ENCODE data around the gene PAWR. TPM values are rescaled to one million over a fixed set of nuclear protein-coding genes. Genes with fewer than 3 reads are reported as not detected.
"Not testable (repeated sequence)": the region's sequence is repeated elsewhere in the genome, so short reads cannot be mapped to it uniquely, and the experiment has no call there.

The PAWR gene
- total RNA-seq, 5 donors from 2014 or later (not counting 1 experiment from before 2014, with no cell fraction given) = 0.98 to 8.2 (median 6.1) TPM

DNA sequence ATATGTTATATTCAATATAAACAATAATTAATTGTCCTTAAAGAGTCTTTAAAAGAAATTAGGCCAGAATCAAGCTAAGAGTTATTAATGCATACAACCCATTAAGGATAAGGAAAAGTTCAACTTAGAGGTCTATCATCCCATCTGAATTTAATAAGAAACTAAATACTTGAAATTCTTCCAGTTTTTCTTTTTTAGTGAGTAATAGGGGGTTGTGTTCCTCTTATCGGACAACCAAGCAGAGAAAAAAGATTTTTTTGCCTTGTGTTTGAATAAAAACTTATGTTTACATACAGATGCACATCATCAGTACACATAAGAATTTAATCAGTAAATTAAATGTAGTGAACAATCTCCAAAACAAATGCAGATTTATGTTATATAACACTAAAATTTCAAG lies 32.5 kb downstream of the PAWR start:
- H3K4me3 ChIP-seq (ENCODE audit: control insufficient read depth in 1 of 2, extremely low read depth in 1 of 2, low read length in 1 of 2) = no peak overlapping the region

DNA sequence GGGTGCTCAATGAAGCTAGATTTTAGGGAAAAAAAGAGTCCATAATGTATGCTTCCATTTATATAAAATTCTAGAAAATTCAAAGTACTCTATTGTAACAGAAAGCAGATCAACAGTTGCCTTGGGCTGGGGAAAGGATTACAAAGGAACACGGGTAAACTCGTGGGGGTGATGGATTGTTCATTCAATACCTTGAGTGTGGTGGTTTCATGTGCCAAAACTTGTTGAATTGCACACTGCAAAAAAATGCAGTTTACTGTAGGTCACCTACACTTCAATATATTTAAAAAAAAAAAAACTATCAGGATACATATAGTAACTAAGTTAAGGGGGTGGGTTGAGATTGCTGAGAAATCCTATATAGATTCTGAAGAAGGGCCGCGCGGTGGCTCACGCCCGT lies 33.6 kb downstream of the PAWR start:
- 100% methylated on average over 2 of the region's 7 CpGs for WGBS (ENCODE audit: insufficient coverage)
- Mint-ChIP-seq H3K4me1 (peaks cover 0 to under 1% (median 0%) of the 10 kb centered on the region in 3 donors), H3K27me3 (no peaks in the 10 kb centered on the region)

More for the DNA sequence above, 32.5 kb downstream of the PAWR start:
- no peak for ATAC-seq (replicated peaks in 1 of 4)
- Histone ChIP-seq H3K27me3 (replicated peaks in 1 of 2; ENCODE audit: control insufficient read depth in 2 of 2, extremely low read depth in 1 of 2, insufficient read depth in 2 of 2, low read length in 1 of 2) (no peaks in the 10 kb centered on the region), H3K36me3 (ENCODE audit: control insufficient read depth in 2 of 2, extremely low read depth in 1 of 2, insufficient read depth in 1 of 2, low read length in 1 of 2) (no peaks in the 10 kb centered on the region), H3K9me3 (no peaks in the 10 kb centered on the region), H3K27ac (ENCODE audit: low read length) (no peak overlapping the region), H3K4me1 (ENCODE audit: control insufficient read depth in 1 of 2, extremely low read depth in 1 of 2, insufficient read depth in 2 of 2, low read length in 2 of 2) (no peaks in the 10 kb centered on the region)
- no peak for DNase-seq
- WGBS (ENCODE audit: insufficient coverage) = no CpG with 5 or more reads among the region's 1 CpG
- POLR2A ChIA-PET = interaction anchor here in 1 of 2 donors (0.6 kb wide), 1 partner anchor 562 kb away, joined by 3 read pairs; no protein-coding TSS in a partner anchor
- no peaks in the 10 kb centered on the region for H3K36me3 Mint-ChIP-seq
- H3K9me3 Mint-ChIP-seq = no peaks in the 10 kb centered on the region
- no peaks in the 10 kb centered on the region for H3K27me3 Mint-ChIP-seq
- CTCF ChIA-PET = interaction anchor here in 1 of 2 donors (0.6 kb wide), 1 partner anchor 66 kb away, joined by 3 read pairs; no protein-coding TSS in a partner anchor
- no peak overlapping the region for H3K27ac Mint-ChIP-seq
- peaks cover 0 to 6% (median 0%) of the 10 kb centered on the region in 3 donors for H3K4me1 Mint-ChIP-seq
- no peak overlapping the region for H3K4me3 Mint-ChIP-seq

DNA sequence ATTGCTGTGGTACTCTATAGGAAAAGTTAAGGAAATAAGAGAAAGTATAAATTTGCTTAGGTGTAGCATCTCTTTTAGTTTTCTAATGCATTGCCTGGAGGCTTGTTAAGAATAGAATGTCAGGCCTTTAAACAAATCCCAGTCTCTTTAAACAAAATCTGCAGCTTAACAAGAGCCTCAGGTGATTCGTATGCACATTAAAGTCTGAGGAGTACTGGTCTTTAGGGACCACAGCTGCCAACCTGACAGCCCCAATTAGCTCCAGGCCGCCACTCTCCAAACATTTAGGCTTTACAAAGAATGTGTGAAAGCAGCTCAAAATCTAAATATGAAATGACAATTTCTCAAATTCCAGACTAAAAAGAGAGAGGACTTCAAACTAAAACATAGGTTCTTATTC lies 35.7 kb downstream of the PAWR start:
- H3K4me3 Mint-ChIP-seq = no peak overlapping the region
- H3K27ac Mint-ChIP-seq = no peak overlapping the region
- DNase-seq (no peak), ATAC-seq (replicated peaks in 1 of 4) (no peak)
- ChIA-PET CTCF (no interaction called here), POLR2A (no interaction called here)
- no peaks in the 10 kb centered on the region for H3K27me3 Mint-ChIP-seq
- H3K9me3 Mint-ChIP-seq = no peaks in the 10 kb centered on the region
- Histone ChIP-seq H3K27me3 (replicated peaks in 1 of 2; ENCODE audit: control insufficient read depth in 2 of 2, extremely low read depth in 1 of 2, insufficient read depth in 2 of 2, low read length in 1 of 2) (no peaks in the 10 kb centered on the region), H3K4me1 (ENCODE audit: control insufficient read depth in 1 of 2, extremely low read depth in 1 of 2, insufficient read depth in 2 of 2, low read length in 2 of 2) (no peaks in the 10 kb centered on the region), H3K27ac (ENCODE audit: low read length) (no peak overlapping the region), H3K9me3 (no peaks in the 10 kb centered on the region), H3K36me3 (ENCODE audit: control insufficient read depth in 2 of 2, extremely low read depth in 1 of 2, insufficient read depth in 1 of 2, low read length in 1 of 2) (no peaks in the 10 kb centered on the region), H3K4me3 (ENCODE audit: control insufficient read depth in 1 of 2, extremely low read depth in 1 of 2, low read length in 1 of 2) (no peak overlapping the region)
- 60% methylated on average over 1 of the region's 2 CpGs for WGBS (ENCODE audit: insufficient coverage)
- no peaks in the 10 kb centered on the region for H3K4me1 Mint-ChIP-seq
- no peaks in the 10 kb centered on the region for H3K36me3 Mint-ChIP-seq

More for the DNA sequence above, 33.6 kb downstream of the PAWR start:
- Histone ChIP-seq H3K27me3 (replicated peaks in 1 of 2; ENCODE audit: control insufficient read depth in 2 of 2, extremely low read depth in 1 of 2, insufficient read depth in 2 of 2, low read length in 1 of 2) (no peaks in the 10 kb centered on the region), H3K9me3 (no peaks in the 10 kb centered on the region), H3K27ac (ENCODE audit: low read length) (no peak overlapping the region), H3K36me3 (ENCODE audit: control insufficient read depth in 2 of 2, extremely low read depth in 1 of 2, insufficient read depth in 1 of 2, low read length in 1 of 2) (no peaks in the 10 kb centered on the region), H3K4me3 (ENCODE audit: control insufficient read depth in 1 of 2, extremely low read depth in 1 of 2, low read length in 1 of 2) (no peak overlapping the region), H3K4me1 (ENCODE audit: control insufficient read depth in 1 of 2, extremely low read depth in 1 of 2, insufficient read depth in 2 of 2, low read length in 2 of 2) (no peaks in the 10 kb centered on the region)
- Mint-ChIP-seq H3K27ac (no peak overlapping the region), H3K4me3 (no peak overlapping the region), H3K36me3 (no peaks in the 10 kb centered on the region), H3K9me3 (no peaks in the 10 kb centered on the region)
- DNase-seq (no peak), ATAC-seq (replicated peaks in 1 of 4) (no peak)
- CTCF ChIA-PET = no interaction called here
- POLR2A ChIA-PET = no interaction called here

DNA sequence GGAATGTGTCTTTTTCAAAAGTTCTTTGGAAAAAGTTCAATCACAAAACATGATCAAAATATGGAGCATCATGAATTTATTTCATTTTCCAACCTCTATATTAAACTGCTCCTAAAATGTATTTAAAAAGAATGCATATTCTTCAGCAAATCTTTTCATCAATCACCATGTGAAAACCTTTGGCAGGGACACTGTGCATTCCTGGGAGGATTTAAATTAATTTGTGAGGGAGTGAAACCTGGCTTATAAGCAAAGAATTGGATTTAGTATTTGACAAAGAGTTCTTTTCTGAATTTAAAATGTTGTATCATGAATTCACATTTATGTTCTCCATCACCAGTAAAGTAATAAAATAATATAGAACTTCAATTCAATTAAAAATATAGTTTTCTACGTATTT lies 38.2 kb downstream of the PAWR start:
- Histone ChIP-seq H3K27me3 (replicated peaks in 1 of 2; ENCODE audit: control insufficient read depth in 2 of 2, extremely low read depth in 1 of 2, insufficient read depth in 2 of 2, low read length in 1 of 2) (no peaks in the 10 kb centered on the region), H3K36me3 (ENCODE audit: control insufficient read depth in 2 of 2, extremely low read depth in 1 of 2, insufficient read depth in 1 of 2, low read length in 1 of 2) (no peaks in the 10 kb centered on the region), H3K4me3 (ENCODE audit: control insufficient read depth in 1 of 2, extremely low read depth in 1 of 2, low read length in 1 of 2) (no peak overlapping the region), H3K9me3 (no peaks in the 10 kb centered on the region), H3K4me1 (ENCODE audit: control insufficient read depth in 1 of 2, extremely low read depth in 1 of 2, insufficient read depth in 2 of 2, low read length in 2 of 2) (no peaks in the 10 kb centered on the region), H3K27ac (ENCODE audit: low read length) (no peak overlapping the region)
- ChIA-PET CTCF (no interaction called here), POLR2A (interaction anchor here in 1 of 2 donors (0.6 kb wide), 1 partner anchor 30 kb away, joined by 3 read pairs; no protein-coding TSS in a partner anchor)
- Mint-ChIP-seq H3K36me3 (no peaks in the 10 kb centered on the region), H3K27ac (no peak overlapping the region), H3K4me3 (no peak overlapping the region), H3K4me1 (no peaks in the 10 kb centered on the region), H3K27me3 (no peaks in the 10 kb centered on the region), H3K9me3 (no peaks in the 10 kb centered on the region)
- DNase-seq (no peak), ATAC-seq (replicated peaks in 1 of 4) (no peak)
- no CpG with 5 or more reads among the region's 1 CpG for WGBS (ENCODE audit: insufficient coverage)

DNA sequence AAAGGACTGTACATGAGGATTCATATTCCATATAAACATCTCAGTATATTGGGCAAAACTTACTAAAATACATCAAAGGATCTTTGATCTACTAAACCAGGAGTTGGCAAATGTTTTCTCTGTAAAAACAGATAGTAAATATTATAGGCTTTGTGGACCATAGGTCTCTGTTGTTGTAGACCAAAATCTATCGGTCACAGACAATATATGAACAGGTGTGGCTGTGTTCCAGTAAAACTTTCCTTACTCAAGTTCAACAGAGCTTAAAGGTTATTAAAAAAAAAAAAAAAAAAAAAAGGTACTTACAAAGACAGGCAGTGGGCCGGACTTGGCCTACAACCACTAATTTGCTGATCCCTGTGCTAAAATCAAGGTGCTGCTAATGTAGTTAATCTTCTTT lies 40.3 kb downstream of the PAWR start:
- no peak for ATAC-seq (replicated peaks in 1 of 4)
- WGBS (ENCODE audit: insufficient coverage) = no CpG with 5 or more reads among the region's 2 CpGs
- ChIA-PET POLR2A (no interaction called here), CTCF (no interaction called here)
- no peak overlapping the region for H3K4me3 Mint-ChIP-seq
- no peak overlapping the region for H3K27ac ChIP-seq (ENCODE audit: low read length)
- H3K9me3 Mint-ChIP-seq = no peaks in the 10 kb centered on the region
- H3K27ac Mint-ChIP-seq = no peak overlapping the region
- H3K4me1 Mint-ChIP-seq = no peaks in the 10 kb centered on the region
- no peaks in the 10 kb centered on the region for H3K4me1 ChIP-seq (ENCODE audit: control insufficient read depth in 1 of 2, extremely low read depth in 1 of 2, insufficient read depth in 2 of 2, low read length in 2 of 2)
- no peak for DNase-seq
- no peaks in the 10 kb centered on the region for H3K27me3 Mint-ChIP-seq
- no peaks in the 10 kb centered on the region for H3K9me3 ChIP-seq
- H3K27me3 ChIP-seq (replicated peaks in 1 of 2; ENCODE audit: control insufficient read depth in 2 of 2, extremely low read depth in 1 of 2, insufficient read depth in 2 of 2, low read length in 1 of 2) = no peaks in the 10 kb centered on the region
- H3K4me3 ChIP-seq (ENCODE audit: control insufficient read depth in 1 of 2, extremely low read depth in 1 of 2, low read length in 1 of 2) = no peak overlapping the region
- H3K36me3 Mint-ChIP-seq = no peaks in the 10 kb centered on the region
- no peaks in the 10 kb centered on the region for H3K36me3 ChIP-seq (ENCODE audit: control insufficient read depth in 2 of 2, extremely low read depth in 1 of 2, insufficient read depth in 1 of 2, low read length in 1 of 2)

DNA sequence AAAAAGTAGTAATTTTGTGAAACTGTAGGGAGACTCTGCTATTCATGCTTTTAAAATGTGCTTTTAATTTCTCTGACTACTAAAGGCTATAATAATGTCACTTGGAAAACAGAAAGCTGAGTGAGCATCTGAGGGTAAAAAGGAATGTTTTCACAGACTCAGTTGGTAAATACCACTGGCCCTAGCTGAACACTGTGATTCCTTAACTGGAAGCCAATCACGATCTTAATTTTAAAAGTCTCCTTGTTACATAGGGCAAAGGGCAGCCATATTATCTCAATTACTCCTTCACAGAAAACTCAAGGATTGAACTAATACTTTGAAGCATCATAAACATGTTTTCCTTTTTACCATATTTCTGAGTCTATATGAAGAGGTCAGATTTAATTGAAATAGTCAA lies 41.9 kb downstream of the PAWR start:
- ChIA-PET CTCF (no interaction called here), POLR2A (no interaction called here)
- no peaks in the 10 kb centered on the region for H3K27me3 Mint-ChIP-seq
- no peak for ATAC-seq (replicated peaks in 1 of 4)
- Histone ChIP-seq H3K36me3 (ENCODE audit: control insufficient read depth in 2 of 2, extremely low read depth in 1 of 2, insufficient read depth in 1 of 2, low read length in 1 of 2) (no peaks in the 10 kb centered on the region), H3K4me1 (ENCODE audit: control insufficient read depth in 1 of 2, extremely low read depth in 1 of 2, insufficient read depth in 2 of 2, low read length in 2 of 2) (no peaks in the 10 kb centered on the region), H3K27ac (ENCODE audit: low read length) (no peak overlapping the region), H3K9me3 (no peaks in the 10 kb centered on the region), H3K27me3 (replicated peaks in 1 of 2; ENCODE audit: control insufficient read depth in 2 of 2, extremely low read depth in 1 of 2, insufficient read depth in 2 of 2, low read length in 1 of 2) (no peaks in the 10 kb centered on the region), H3K4me3 (ENCODE audit: control insufficient read depth in 1 of 2, extremely low read depth in 1 of 2, low read length in 1 of 2) (no peak overlapping the region)
- no peak for DNase-seq
- WGBS (ENCODE audit: insufficient coverage) = 100% methylated on average over 1 of the region's 1 CpG
- no peak overlapping the region for H3K4me3 Mint-ChIP-seq
- H3K36me3 Mint-ChIP-seq = no peaks in the 10 kb centered on the region
- H3K27ac Mint-ChIP-seq = no peak overlapping the region
- no peaks in the 10 kb centered on the region for H3K9me3 Mint-ChIP-seq
- no peaks in the 10 kb centered on the region for H3K4me1 Mint-ChIP-seq

DNA sequence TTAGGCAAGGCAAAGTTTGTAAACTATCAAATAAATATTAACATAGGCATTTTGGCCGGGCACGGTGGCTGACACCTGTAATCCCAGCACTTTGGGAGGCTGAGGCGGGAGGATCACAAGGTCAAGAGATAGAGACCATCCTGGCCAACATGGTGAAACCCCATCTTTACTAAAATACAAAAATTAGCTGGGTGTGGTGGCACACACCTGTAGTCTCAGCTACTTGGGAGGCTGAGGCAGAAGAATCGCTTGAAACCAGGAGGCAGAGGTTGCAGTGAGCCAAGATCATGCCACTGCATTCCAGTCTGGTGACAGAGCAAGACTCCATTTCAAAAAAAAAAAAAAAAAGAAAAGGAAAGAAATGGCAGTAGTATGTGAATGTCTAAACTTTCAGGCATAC lies 43.9 kb downstream of the PAWR start:
- WGBS (ENCODE audit: insufficient coverage) = no CpG with 5 or more reads among the region's 4 CpGs
- H3K4me1 ChIP-seq (ENCODE audit: control insufficient read depth in 1 of 2, extremely low read depth in 1 of 2, insufficient read depth in 2 of 2, low read length in 2 of 2); H3K27ac Mint-ChIP-seq; CTCF ChIA-PET; H3K36me3 Mint-ChIP-seq; H3K4me3 Mint-ChIP-seq; ATAC-seq (replicated peaks in 1 of 4); H3K4me3 ChIP-seq (ENCODE audit: control insufficient read depth in 1 of 2, extremely low read depth in 1 of 2, low read length in 1 of 2); H3K27me3 ChIP-seq (replicated peaks in 1 of 2; ENCODE audit: control insufficient read depth in 2 of 2, extremely low read depth in 1 of 2, insufficient read depth in 2 of 2, low read length in 1 of 2); H3K4me1 Mint-ChIP-seq; H3K9me3 ChIP-seq; POLR2A ChIA-PET; H3K9me3 Mint-ChIP-seq; DNase-seq; H3K27ac ChIP-seq (ENCODE audit: low read length); H3K27me3 Mint-ChIP-seq; H3K36me3 ChIP-seq (ENCODE audit: control insufficient read depth in 2 of 2, extremely low read depth in 1 of 2, insufficient read depth in 1 of 2, low read length in 1 of 2): not testable (repeated sequence)
